OCI-LY7 (cell line): Measurements from ENCODE around the gene SMURF2.
"Not testable (repeated sequence)": the region's sequence is repeated elsewhere in the genome, so short reads cannot be mapped to it uniquely, and the experiment has no call there.

Experiments
- CTCF ChIP-seq: fragments of 200-600 bp; sonication (generic); conservative IDR thresholded peaks from 2 replicates; pipeline ENCODE4 v1.5.1; 2014; ENCODE audit warnings: mild to moderate bottlenecking, antibody characterized with exemption, low read length, moderate library complexity, mixed read lengths
- EZH2phosphoT487 ChIP-seq: fragments of 200-600 bp; sonication (generic); IDR thresholded peaks from 2 replicates; pipeline ENCODE4 v1.6.1; 2018; ENCODE audit warnings: low read depth, borderline replicate concordance, mild to moderate bottlenecking, mixed run types, antibody characterized with exemption, low read length, moderate library complexity, mixed read lengths

GRCh38 chr17:64660978-64661725 is 955 bp downstream of the SMURF2 start:
- TF ChIP-seq CTCF, EZH2phosphoT487: not testable (repeated sequence)
